ENCODE data around the gene PTPRM.

- TF ChIP-seq CTCF (IDR thresholded peaks at IDR 0.05): no peak
- TF ChIP-seq NFE2L2 (conservative IDR thresholded peaks at IDR 0.05; ENCODE audit: low read length): no peak
- TF ChIP-seq POLR2A (IDR thresholded peaks at IDR 0.05; ENCODE audit: low read length): no peak
- TF ChIP-seq ZFP36 (IDR thresholded peaks at IDR 0.05; ENCODE audit: borderline replicate concordance, partially characterized antibody): no peak
- peak; percentile 15; the same call in 1 of the 2 replicates for TF ChIP-seq FOSL2 (IDR thresholded peaks at IDR 0.05)
- TF ChIP-seq FOSL2 (CRISPR knock-in tag; IDR thresholded peaks at IDR 0.05): peak; percentile 56
- TF ChIP-seq GATA3 (IDR thresholded peaks at IDR 0.05; ENCODE audit: borderline replicate concordance): no peak
- no peak for TF ChIP-seq JUNB (IDR thresholded peaks at IDR 0.05)
- no peak for TF ChIP-seq JUN (IDR thresholded peaks at IDR 0.05)
Measured at GRCh38 chr18:7958081-7958896, 391.2 kb downstream of the PTPRM start.
